Effector CD8-positive, alpha-beta T cell (primary cell): ENCODE results near the gene NPAS3.

Source experiments
- DNase-seq: peaks from one replicate; lab custom pipeline; 2025; lab: John Stamatoyannopoulos, UW

NPAS3 gene

DNA sequence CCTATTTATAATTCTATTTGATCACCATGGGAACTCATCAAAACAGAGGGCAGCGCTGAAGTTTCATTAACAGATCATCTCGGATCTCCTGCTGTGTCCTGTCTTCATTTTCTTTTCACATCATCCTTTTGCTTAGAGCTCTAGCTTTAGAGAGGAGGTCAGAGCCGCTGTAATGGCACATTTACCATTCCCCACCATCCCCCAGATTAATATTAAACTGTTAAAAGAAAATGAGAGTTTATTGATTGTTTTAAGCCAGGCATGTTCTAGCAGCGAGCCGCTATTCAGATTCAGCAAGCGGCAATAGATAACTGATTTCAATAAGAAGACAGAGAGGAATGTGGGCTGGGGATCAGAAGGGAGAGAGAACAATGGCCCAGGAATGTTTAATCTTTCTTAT is 703.4 kb downstream of the NPAS3 start:
- no peak for DNase-seq

DNA sequence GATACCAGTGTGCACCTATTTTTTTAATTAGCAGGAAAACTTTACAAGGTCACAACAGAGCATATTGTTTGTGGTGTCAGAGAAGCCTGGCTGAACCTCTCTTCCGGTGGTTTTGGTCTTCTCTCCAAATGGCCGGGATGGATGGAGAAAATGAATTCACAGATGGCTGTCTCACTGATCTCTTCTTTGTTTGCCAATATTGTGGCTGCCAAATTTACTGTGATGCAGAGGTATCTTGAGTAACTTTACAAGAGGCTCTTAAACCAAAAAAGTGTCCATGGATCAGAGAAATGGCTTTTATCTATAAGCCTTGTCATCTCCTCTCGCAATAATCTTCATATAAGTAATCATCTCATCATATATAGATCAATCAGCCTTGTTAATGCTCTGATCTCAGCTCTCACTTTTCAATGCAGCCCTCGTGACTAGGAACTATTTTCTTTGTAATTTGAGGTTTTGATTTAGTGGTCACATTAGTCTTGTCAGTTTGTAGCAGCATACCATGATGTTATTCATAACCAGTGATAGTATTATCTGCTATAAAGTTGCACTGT is 704.1 kb downstream of the NPAS3 start:
- no peak for DNase-seq

DNA sequence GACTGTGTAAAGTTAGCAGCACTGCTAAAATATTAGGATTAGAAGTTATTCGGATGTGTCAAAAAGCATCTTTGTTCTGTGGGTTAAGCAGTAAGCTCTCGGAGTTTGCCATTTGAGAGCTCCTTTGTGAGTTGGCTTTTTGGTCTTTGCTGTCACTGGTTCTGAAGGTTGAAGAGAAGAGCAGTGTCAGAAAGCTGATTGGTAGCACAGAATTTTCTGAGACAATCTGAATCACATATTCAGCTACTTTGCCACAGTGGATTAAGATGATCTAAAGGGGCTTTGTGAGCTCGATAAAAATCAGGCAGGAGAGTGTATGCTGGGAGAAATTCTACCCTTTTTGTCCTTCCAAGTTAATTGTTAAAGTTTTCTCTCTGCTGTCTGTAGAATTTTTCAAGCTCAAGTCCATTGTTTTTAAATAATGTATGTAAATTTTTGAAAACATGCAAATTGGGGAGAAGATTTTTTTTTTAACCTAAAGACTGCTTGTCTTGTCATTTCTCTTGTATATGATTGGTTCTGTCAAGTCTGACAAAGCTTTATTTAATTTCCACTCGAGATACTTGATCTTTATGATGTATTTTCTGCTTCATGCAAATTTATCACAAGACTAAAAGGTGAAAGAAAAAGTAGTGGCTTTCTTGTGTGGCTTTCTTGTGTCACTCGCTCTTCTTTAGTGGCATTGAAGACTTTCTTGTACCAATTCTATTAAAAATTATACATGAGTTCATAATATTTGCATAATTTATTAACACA is 704.9 kb downstream of the NPAS3 start:
- DNase-seq = no peak

DNA sequence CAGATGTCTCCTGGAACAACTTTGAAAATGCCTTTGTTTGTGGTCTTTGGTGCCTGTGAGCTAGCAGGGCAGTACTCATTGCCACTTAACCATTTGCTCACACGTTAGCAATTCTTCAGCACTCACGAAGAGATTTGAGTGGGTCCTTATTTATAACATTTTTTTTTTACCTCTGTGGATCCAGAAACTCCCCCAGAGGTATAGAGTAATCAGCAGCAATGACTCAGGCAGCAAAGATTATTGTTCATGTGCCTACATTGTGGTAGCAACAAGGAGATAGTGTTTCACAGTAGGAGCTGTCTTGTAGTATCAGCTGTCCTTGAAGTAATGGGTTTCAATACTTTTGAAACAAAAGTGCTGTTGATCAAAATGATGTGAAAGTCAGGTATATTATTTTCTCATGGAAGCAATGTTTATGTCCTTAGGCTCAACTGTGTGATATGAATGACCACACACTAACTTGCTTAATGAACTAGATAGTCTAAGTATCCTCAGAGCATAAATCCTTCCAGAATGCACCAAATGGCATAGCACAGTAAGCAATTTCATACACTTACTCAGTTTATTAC is 708.1 kb downstream of the NPAS3 start:
- no peak for DNase-seq

DNA sequence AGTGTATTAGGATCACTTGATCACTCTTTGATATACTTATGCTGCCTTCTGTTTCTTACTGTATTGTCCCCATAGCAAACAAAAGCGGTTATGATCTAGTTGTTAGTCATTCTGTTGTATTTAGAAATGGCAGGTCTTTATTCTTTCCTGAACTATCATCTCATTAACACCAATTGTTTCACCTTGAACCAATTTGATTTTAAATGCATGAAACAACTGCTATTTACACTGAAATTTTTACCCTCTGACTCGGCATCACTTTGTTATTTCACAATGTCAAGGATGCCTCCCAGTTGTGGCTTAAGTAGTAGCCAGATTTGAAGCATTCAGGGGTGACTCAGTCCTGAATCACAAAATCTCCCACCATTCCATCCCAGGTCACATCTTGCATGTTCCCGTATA is 708.7 kb downstream of the NPAS3 start:
- no peak for DNase-seq

DNA sequence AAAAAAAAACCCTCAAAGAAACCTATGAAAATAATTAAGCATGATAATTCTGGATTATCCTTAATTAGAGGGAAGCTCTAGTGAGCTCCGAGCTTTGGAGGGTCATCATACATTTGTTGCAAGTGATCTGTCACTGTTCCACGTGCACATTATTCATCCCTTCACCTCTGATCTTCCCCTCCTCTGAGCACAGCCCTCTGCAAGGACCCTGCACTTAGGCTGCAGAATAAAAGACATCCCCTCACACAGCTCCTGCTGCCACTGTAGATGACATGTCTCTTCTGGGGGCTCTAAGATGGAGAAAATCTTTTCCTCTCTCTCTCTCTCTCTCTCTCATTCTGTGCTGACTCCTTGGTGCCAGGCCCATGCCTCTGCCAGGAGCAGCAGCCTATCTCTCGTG is 711.8 kb downstream of the NPAS3 start:
- DNase-seq = no peak

DNA sequence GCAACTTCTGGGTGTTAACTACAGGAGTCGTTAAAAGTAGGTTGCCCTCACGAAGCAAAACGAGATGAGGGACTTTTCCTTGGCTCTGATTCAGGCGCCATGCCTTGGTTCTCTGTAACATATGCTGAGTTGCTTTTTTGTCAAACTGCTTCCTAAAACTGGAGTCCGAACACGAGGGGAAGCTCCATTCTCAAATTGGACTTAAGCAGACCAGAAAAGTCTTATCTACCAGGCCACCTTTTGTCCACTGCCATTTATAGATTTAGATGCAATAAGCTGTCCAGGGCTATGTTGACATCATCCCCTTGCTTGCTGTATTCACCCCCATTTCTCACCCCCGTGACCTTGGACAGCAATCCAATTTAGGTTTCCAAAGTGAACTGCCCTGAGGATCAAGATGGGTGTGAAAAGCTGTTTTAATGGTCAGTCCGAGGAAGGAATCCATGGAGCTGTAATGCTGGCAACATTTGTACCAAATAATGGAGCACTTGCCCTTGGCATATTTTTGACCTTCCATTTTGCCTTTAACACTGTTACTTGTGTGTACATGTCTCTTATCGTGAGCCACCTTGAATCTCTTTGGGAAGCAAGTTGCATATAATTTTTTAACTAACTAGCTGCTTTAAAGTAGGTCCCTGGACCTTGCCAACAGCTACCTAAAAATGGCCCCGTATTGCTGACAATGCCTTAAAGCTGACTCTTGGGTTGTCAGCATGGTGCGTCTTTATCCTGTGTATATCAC is 714.1 kb downstream of the NPAS3 start:
- DNase-seq = no peak

DNA sequence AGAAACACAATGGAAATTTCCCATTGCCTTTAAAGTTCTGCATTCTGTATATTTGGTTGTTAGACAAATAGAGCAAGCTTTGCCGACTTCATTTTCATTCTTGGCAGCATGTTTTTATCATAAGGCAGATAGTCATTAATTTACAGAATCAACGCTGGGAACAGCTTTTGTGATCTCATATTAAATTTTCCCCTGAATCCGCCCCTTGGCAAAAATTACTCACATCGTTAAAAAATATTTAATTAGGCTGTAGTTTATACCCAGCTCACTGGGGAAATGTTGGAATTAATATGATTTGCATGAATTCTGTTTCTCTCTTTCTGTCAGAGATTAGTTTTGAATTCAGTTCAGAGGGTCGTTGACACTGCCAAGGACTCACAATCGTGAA is 714.6 kb downstream of the NPAS3 start:
- no peak for DNase-seq

DNA sequence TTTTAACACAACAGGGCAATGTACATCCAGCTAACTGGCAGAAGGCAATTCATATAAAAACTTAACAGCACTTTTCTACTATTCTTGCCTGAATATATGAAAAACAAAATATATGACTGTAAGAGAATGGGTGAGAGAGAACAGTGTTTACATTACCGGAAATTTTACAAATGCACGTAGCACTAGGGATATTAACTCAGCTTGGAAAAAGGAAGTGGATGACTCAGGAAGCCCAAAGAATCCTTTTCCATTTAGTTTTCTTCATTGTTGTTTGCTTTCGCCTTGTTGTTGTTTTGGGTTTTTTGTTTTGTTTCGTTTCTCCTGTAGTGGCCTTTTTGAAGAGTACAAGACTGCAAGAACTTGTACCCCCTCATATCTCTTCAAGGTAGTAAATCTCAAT is 716.7 kb downstream of the NPAS3 start:
- no peak for DNase-seq

DNA sequence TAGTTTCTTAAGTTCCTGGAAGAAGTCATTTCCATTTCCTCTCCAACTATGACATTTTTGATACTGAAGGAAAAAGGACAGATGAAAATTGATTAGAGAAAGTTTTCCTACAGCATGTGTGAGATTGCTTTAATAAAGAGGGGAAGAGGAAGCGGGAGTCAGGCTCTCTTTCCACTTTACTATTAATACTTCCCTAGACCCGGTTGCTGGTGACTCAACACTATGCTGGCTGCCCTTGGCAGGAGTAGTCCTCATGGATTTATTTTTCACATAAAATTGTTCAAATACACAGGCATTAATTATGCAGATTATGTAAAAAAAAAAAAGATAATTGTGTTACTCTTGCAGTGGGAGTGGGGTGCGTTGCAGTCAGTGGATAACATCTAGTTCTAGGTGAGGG is 718.8 kb downstream of the NPAS3 start:
- no peak for DNase-seq

DNA sequence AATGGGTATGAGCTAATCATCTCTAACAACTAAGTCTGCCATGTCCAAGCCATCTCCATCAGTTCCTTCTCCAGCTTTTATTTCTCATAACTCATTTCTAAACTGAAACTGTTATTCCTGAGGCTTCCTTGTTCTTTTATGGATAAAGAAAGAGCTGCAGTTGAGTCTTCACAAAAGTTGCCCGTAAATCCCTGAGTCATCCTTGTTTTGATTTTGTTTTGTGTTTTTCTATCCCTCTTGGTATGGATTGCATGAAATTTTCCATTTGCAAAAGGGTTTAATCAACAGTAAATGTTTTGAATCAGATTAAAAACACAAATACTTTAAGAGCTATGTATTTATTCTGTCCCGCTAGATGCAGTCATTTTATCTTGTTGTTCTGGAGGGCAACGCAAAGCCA is 721.6 kb downstream of the NPAS3 start:
- DNase-seq = no peak

DNA sequence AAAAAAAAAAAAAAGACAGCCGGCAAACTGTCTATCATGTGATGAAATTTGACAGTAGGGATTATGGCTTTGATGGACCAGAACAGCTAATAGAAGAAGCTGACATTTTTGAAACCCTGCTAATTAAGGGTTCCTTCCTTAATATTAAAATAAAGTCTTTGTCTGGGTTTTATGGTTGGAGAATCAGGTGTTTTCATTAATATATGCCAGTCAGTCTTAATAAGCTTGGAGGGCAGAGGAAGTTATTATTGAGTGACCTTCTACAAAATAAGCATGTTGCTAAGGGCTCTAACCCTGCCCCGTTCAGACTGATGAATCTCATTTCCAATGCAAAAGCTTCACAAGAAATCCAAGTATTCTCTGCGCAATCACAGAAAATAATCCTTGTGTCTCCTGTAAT is 722.4 kb downstream of the NPAS3 start:
- no peak for DNase-seq

DNA sequence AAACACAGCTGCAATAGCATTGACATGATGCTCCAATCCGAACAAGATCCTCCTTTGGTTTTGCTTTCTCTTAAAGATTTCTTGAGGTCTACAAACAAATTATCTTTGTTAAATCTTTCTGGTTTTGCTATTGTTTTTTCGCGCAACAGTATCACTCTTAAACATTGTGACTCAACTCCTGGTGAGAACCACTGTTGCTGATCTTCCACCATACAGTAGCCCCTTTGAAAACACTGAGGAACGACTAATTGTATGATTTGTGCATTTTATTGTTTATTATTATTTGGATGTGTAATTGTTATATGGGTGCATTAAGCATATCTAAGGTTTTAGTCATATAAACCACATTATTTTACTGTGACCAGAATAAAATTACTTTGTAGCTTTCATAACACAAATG is 729.4 kb downstream of the NPAS3 start:
- no peak for DNase-seq

DNA sequence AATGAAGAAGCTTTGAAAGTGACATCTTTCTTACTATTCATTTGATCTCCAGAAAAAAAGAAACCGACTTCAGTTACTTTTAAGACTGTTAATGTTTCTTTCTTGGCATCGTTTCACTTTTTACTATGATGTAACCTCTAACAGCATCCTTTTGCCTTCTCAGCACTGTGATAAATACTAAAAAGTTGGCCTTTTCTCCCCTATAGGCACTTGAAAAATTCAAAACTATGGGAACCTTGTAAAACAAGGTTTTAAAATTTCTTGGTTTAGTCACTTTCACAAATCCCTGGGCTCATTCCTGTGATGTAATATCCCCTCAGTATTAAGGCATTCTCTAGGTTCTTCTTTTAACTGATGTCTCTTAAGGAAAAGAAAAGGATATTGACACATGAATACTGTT is 730.4 kb downstream of the NPAS3 start:
- DNase-seq = no peak

DNA sequence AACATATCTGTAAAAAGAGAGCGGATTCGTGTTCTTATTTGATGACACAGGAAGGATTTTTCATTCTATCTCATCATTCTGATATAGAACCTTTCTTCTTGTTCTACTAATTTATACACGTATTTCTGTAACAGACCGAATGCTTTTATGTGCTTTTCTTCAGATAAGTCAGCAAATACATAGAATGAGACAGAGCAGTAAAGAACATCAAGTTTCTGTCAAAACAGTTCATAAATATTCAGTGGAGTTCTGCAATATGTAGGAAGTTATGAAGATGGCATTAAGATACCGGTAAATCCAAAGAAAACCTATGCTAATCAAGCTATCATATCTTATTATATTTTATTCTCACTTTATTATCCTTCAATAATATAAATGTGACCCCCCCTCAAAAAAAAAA is 731.6 kb downstream of the NPAS3 start:
- no peak for DNase-seq

DNA sequence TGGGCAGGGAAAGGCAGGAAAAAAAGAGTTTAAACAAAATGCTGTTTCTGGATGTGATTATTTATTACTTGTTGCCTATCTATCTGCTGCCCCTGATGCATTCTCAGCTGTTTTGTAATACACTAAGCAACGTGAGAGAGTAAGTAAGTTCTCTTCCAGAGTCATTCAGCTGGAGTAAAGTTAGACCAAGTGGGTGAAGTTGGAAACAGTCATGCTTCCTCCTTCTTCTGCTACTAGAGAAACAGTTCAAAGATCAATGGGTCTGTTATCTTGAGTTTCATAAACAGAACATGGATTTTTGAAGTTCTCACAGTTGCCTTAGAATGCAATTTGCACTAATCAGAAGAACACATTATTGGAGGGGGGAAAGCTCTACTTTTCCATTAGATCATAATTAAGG is 732.9 kb downstream of the NPAS3 start:
- DNase-seq = no peak

DNA sequence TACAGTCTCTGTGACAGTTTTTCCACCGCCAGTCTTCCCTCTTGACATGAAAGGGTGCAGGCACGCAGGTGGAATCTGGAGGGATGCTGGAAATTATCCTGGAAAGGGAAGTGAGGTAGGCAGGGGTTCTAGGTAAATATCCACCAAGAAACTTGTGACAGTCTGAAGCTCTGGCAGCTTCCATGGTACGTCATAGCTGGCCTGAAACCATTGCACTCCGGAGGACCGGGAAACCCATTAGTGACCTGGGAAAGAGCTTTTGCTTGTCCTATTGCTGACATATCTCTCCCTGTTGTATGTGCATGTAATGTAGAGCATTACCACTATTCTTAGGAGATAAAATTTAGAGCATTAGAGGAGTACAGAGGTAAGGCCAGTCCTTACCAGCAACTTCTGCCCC is 736.2 kb downstream of the NPAS3 start:
- DNase-seq = no peak

DNA sequence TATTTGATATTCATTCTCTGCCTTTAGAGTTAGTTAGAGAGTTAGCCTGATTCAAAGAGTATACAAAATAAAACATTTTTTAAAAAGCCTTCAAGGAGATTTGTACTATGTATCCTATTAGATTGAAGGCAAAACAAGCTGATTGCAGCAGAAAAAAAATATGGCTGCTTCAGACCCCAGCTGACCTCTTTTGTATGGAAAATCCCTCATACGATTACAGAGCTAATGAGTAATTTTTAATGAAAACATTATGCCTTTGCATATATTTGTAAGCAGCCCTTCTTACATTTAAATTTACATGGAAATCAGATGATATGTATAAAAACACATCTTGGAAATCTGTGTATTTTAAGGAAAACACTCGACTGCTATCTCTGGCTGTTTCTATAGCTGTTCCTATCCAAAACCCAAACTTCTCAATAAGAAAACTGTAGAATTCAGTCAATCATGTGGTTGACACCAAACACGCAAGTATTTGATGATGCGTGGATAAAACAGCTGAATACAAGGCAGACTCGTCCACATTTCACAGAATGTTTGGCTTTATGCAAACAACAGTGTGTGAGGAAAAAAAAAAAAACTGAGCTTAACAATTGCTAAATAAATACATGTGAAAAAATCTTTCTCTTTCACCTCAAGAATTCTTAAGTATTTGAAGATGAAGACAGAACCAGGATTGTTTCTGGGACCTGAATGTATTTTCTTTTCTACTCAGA is 736.9 kb downstream of the NPAS3 start:
- no peak for DNase-seq

DNA sequence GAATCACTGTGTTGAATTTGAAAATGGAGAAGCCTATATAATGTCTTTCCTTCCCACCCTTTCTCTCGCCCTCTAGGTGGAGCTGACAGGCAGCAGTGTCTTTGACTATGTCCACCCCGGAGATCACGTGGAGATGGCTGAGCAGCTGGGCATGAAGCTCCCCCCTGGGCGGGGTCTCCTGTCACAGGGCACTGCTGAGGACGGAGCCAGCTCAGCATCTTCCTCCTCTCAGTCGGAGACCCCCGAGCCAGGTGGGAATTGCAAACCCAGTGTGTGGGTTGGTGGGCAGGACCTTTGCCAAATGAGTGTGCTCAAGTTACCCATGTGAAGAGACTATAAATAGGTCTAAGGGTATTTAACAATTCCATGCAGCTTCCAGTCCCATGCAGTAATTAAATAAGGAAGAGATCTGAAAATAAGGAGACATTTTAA is 737.5 kb downstream of the NPAS3 start:
- no peak for DNase-seq

DNA sequence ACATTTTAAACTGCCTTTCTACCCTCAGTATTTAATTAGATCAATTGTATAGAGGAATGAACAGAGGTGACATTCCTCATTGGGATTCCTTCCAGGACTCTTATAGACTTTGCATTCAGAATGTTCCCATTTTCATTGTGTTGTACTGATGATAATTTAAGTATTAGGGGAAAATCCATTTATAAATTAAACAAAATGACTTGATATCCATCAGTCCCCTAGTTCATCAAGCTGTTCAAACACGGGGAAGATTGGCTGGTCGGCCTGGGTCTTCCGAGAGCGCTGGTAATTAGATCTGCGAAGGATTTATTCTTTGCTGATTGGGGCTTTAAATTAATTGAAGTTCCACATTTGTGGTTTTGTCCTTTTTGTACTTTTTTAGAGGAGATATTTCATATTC is 738.2 kb downstream of the NPAS3 start:
- DNase-seq = no peak

DNA sequence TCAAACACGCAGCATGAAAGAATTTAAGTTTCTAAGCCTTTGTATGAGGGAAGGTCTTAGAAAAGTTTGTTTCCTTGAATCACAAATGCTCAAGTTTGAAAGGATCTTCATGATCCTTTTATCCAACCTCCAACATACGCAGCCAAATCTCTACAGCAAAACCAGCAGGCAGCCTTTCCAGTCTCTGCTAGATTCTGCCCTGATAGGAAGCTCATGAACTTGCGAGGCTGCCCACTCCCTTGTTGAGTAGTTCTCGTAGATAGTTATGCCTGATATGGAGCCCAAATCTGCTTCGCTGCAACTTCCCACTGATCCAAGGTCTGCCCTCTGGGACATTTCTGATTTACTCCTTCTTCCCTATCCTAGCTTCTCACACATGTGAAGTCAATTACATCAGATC is 739.3 kb downstream of the NPAS3 start:
- DNase-seq = no peak

DNA sequence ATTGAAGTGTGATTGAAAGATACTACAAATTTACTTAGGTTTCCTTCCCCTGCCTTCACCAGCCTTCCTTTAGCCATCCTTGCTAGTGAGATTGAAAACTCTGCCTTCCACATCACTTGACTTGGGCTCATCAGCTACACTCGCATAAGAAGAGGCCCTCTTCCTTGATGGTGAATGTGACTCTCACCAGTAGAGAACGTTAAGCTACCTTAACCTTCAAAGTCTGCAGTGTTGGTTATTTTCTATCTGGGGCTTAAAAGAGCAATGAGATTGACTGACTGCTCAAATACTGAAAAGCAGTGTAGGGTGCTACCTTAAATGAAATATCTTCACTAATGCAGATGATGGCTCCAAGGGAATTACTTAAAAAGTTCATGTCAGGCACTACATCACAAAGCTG is 740.3 kb downstream of the NPAS3 start:
- no peak for DNase-seq
